SIG-M5 treated with dmso at 0.1 percent for 504 hours (cell line): ENCODE results near the gene MYO3B.
"Not testable (repeated sequence)": the region's sequence is repeated elsewhere in the genome, so short reads cannot be mapped to it uniquely, and the experiment has no call there.

Experiments used
- DNase-seq: peaks from one replicate; lab custom pipeline; 2025; ENCODE audit not compliant: unreplicated experiment; lab: John Stamatoyannopoulos, UW

Gene MYO3B

DNA sequence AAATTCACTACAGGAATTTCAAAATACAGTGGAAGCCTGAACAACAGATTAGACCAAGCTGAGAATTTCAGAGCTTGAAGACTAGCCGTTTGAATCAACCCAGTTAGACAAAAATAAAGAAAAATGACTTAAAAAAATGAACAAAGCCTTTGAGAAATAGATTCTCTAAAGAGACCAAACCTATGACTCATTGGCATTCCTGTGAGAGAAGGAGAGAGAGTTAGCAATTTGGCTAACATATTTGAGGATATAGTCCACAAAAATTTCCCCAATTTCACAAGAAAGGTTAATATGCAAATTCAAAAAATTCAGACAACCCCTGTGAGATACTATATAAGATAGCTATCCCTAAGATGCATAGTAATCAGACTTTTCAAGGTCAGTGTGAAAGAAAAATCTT is 78.0 kb downstream of the MYO3B start:
- no peak for DNase-seq

DNA sequence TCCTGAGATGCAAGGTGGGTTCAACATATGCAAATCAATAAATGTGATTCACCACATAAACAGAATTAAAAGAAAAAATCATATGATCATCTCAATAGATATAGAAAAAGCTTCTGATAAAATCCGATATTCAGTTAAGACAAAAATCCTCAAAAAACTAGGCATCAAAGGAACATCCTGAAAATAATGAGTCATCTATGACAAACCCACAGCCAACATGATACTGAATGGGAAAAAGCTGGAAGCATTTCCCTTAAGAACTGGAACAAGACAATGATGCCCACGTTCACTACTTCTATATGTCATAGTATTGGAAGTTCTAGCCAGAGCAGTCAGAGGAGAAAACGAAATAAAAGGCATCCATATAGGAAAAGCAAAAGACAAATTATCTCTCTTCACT is 80.4 kb downstream of the MYO3B start:
- no peak for DNase-seq

DNA sequence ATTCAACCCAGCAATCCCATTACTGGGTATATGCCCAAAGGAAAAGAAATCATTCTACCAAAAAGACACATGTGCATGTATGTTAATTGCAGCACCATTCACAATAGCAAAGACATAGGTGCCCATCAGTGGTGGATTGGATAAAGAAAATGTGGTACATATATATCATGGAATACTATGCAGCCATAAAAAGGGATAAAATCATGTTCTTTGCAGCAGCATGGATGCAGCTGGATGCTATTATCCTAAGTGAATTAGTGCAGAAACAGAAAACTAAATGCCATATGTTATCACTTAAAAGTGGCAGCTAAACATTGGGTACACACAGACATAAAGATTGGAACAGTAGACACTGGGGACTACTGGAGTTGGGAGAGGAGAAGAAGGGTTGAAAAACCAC is 82.2 kb downstream of the MYO3B start:
- no peak for DNase-seq

DNA sequence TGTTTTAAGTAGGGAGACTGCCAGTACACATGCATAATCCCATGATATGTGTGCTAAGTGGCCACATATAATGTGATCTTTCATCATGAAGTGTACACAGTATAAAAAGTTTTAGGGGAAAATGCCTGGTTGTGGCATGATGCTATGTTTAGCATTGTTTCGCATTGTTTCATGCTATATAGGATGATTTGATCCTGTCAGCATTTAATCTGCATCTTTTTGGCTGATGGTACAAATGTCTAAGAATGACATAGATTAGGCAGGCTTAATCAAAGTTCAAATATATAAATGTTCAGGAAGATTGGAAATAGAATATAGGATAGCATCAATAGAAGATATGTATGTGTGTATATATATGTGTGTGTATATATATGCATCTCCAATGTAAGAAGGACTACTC is 83.6 kb downstream of the MYO3B start:
- no peak for DNase-seq

DNA sequence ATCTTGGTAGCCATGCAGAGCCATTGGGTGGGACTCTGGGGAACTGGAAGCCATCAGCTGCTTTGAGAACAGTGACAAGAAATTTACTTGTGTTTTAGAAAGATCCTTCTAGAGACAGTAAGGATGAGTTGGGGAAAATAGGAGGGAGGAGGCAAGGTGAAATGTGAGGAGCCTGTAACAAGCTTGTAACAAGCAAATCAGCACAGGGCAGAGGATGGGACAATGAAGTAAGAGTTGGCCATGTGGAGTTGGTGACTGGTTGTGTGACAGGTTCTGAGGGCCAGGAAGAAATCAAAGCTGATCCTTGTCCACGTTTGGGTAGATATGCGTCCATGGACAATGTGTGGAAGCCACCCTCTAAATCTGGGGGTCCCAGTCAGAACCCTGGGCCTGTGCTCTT is 84.4 kb downstream of the MYO3B start:
- no peak for DNase-seq

DNA sequence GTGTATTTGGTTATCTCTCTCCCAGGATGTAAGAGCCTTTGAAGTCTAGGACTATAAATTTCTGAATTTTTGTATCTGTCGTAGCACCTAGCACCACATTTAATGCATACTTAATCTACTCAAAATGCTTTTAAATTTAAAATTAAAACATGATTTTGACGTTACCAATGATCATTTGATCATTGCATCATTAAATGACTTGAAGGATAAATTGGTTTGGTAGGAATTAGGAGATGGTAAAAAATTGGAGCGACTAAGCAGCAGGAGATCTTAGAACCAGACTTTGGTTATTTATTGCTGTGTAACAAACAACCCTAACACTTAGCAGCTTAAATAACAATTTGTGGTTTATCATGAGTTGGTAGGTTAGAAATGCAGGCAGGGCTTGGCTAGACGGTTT is 84.9 kb downstream of the MYO3B start:
- no peak for DNase-seq

DNA sequence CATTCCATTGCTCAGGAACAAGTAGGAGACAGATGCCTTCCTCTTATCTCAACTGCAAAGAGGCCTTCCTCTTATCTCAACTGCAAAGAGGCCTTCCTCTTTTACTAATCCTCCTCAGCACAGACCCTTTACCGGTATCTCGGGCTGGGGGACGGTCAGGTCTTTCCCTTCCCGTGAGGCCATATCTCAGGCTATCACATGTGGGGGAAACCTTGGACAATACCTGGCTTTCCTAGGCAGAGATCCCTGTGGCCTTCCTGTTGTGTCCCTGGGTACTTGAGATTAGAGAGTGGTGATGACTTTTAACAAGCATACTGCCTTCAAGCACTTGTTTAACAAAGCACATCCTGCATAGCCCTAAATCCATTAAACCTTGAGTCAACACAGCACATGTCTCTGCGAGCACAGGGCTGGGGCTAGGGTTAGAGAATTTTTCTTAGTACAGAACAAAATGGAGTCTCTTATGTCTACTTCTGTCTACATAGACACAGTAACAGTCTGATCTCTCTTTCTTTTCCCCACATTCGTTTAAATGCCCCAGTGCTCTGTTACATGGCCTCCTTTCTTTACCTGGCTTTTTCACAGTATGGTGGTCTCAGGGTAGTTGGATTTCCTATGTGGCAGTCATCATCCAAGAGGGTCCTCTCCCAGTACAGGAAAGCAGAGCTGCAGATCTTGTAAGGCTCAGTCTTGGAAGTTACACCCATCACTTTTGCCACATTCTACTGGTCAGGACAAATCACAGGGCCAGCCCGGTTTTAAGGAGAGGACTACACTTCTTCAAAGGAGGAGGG is 86.0 kb downstream of the MYO3B start:
- not testable (repeated sequence) for DNase-seq

DNA sequence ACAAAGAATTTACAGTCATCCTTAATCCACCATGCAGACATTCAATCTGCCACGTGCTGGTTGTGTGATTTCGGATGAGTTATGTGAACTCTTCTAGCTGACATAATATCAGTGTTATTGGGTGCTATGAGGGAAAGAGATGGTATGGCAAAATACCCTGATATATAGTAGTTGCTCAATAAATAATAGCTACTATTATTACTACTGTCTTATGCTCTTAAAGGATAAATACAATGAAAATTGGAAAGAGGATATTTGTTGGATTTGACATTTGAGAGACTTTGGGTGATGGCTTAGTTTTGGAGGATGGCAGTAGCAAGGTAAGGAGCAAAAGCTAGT is 86.5 kb downstream of the MYO3B start:
- no peak for DNase-seq

DNA sequence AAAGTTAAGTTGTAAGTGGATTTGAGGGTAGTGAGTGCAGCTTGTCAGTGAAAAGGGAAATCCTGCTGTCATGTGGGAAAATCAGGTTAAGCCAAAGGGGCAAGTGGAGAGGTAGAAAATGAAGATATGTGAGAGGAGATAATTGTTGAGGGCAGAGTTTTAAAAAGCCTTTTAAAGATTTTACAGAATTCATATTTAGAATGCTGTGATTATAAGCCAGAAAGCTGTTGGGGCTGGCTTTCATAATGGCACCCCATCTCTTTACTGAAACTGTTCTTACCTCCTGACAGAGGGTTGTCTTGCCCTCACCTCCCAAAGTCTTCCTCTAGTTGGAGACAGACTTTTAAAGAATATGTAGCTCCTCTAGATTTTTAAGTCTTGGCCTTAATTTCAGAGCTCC is 86.9 kb downstream of the MYO3B start:
- DNase-seq = no peak

DNA sequence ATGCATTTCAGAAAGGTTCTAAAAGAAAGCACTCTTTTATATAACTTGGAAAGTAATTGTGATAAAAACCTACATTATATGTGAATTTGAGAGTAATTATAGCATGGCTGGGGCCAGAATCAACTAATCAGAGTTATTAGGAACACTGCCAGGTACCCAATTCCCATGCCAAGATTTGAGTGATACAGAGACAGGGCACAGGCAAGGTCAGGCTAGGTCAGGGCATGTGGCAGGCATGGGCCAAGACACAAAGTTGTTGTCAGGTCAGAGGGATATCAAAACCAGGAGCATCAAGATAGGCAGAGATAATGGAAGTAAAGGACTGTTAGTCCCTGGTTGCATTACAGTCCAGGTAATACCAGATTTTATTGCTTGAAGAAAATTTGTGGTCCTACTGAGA is 87.4 kb downstream of the MYO3B start:
- no peak for DNase-seq

DNA sequence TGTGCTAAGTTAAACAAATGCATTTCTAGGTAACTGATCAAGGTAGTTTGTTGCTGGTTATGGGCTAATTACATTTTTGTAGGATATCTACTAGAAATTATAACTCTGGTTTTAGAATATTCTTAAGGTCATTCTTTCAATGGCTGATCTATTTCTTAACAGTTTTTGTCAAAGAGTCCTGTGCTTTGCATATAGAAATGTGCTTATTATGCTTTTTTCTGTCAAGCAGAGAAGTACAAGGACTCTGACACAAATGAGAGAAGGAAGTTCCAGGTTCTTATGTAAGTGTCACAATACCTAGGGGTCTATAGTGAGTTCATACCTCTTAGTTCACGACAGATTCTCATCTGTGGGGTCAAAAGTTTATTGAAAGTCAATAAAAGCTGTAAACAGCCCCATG is 88.4 kb downstream of the MYO3B start:
- no peak for DNase-seq

DNA sequence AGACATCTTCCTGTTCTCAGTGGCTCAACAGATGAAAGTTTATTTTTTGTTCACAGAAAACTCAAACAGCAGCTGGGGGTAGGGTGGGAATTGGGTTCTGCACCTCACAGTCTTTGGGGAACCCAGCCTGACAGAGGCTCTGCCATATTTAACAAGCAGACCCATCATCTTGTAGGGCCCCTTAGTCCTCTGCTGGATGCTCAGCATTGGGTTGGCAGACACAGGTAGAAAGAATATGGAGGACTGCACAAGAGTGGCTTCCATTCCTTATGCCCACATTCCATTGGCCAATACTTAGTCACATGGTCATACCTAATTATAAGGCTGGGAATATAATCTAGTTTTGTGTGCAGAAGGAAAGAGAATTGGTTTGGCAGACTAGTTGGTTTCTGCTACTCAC is 89.1 kb downstream of the MYO3B start:
- no peak for DNase-seq

DNA sequence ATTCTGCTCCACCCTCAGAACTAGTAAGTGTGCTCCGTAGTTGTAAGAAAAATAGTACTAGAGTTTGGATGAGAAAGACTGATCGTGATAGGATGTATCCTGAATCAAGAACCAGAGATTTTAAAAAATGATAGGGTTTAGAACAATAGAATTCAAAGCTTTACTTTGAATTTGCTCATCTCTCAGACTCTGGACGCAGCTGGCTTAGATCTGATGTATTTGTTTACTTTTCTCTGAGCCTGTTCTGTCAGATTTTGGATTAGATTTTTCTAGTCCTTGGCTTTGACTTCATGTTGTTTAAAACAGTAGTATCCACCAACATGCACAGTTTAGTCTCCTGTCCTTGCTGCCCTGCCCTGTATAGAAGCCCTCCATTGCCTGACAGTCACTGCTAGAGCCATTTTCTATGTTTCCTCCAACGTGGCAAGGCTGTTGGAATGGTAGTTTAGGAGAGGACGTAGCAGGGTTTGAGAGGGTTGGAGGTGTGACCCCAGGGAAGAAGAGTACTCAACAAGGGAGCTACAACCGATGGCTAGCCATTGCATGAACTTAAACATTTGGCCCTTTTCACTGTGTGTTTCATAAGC is 92.4 kb downstream of the MYO3B start:
- no peak for DNase-seq

DNA sequence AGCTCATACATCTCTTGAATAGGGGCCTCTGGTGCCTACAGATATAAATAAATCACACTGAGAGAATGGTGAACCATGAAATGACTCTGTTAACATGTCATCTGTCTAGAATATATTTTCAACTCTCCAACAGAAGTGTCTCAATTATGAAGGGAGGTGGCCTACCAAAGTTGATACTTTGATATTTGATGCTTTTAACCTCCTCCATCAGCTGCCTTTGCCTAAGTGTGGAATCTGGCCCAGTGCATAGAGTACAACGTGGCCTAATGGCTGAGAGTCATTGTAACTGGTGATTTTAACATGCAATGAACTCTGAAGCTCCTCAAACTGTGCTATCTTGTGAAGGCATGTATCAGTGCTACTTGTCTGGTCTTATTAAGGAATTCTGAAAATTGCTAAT is 93.4 kb downstream of the MYO3B start:
- DNase-seq = no peak

DNA sequence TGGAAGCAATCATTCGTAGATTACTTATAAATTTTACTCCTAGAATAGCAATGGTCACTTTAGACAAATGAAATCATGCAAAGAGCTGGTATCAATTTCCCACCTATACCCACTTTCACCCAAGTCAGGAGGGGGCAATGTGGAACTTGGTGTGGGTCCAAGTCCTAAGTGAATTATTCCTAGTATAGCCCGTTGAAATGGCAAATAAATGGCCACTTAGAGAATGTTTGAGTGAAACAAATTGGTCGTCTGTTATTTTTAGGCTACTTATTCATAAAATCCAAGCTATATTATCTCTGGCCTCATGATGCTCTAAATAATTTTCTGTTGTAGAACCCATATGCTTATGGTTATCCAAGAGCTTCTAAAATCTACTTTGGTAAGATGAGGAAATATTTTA is 98.1 kb downstream of the MYO3B start:
- DNase-seq = no peak

DNA sequence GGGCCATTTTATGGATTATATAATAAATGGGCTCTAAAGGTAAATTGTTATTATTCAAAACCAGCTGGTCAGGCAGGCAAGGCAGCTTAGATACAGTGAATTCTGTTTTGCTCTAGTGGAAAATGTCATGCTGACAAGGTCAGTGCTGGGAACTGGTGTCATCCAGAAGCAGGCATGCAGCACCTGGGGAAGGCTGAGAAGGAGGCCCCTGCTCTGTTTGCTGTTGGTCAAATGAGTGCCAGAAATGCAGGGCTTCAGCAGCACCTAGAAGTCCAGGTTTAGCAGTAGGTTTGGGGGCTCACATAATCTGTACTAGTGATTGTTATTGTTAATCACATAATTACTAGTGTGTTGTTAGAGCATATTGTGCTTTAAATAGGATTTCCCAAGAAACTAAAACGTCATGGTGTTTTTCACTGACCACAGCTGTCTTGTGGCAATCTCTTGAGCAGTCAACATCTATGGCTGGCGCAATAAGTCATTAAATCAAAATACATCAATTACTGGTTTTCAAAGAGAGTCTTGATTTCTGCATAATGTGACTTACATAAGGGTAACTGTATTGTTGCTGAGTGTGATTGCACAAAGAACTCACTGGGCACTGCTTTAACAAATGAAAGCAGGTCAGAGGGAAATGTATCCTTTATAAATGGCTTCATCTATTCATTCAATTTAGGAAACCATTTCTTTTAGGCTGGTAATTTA is 99.1 kb downstream of the MYO3B start:
- no peak for DNase-seq

DNA sequence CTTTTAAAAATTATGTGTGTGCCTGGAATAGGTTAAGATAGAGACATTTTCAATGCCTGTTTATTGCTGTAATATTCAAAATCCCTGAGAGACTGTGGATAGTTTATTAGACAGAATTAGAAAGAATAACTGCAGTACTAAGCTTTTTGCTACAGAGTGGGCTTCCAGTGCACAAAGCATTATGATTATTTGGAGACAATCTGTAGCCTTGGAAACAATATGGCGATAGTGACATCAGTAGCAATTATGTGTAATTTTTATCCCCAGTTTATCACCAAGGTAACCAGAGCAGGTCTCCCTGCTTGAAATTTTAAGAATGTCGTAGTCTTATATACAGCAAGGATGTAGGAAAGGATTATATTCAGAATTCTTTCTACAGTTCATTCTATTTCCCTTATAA is 100.0 kb downstream of the MYO3B start:
- no peak for DNase-seq

DNA sequence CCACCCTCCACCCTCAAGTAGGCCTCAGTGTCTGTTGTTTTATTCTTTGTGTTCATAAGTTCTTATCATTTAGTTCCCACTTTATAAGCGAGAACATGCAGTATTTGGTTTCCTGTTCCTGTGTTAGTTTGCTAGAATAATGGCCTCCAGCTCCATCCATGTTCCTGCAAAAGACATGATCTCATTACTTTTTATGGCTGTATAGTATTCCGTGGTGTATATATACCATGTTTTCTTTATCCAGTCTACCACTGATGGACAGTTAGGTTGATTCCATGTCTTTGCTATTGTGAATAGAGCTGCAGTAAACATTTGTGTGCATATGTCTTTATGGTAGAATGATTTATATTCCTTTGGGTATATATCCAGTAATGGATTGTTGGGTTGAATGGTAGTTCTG is 101.7 kb downstream of the MYO3B start:
- not testable (repeated sequence) for DNase-seq

DNA sequence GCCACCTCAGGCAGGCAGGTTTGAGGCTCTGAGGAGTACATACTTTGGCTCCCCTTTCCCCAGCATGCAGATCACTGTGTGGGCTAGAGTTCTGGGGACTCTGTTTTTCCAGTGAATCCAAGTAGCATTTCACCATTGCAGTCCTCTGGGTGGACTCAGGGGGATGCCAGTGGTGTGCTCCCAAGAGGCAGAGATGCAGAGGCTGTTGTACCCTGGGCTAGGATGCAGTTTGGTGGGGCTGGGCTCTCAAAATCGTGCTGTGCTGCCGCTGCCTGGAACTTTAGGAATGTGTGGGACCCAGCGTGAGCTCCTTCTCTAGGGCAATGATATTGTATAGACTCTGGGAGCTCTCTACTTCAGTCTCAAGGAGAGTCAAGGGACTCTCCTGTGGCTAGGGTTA is 104.9 kb downstream of the MYO3B start:
- DNase-seq = no peak

DNA sequence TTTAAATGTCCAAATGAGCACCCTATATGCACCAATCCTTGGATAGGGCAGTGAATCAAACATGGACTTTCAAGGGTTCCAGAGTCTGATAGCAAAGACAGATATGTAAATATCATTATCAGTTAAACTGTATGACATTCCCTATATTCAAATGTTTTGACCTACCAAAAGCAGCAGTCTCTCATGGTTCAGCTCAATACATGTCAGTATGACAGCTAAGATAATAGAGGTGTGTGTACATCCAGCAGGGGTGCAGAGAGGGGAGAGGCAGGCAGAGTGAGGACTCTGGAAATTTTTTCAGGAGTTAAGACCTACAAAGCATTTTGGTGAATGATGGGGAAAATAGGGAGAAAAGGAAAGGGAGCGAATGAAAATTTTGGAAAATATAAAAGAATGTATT is 106.3 kb downstream of the MYO3B start:
- DNase-seq = no peak

DNA sequence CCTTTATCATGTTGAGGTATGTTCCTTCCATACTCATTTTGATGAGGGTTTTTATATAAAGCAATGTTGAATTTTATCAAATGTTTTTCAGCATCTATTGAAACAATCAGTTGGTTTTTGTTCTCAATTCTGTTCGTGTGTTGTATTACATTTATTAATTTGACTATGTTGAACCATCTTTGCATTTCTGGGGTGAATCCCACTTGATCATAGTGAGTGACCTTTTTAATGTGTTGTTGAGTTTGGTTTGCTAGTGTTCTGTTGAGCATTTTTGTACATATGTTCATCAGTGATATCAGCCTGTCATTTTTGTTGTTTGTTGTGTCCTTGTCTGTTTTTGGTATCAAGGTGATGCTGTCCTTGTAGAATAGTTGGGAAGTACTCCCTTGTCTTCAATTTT is 110.9 kb downstream of the MYO3B start:
- no peak for DNase-seq

DNA sequence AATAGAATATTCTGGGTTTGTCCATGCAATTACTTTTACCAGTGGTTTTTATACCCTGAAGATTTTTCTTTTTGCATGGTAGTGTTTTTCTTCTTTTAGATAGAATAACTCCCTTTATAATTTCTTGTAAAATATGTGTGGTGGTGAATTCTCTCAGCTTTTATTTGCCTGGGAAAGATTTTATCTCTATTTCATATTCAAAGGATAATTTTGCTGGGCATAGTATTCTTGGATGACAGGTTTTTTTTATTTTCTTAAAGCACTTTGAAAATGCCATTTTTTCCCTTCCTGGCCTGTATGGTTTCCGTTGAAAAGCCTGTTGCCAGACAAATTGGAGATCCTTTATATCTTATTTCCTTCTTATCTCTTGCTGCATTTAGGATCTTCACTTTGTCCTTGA is 113.5 kb downstream of the MYO3B start:
- DNase-seq = no peak

DNA sequence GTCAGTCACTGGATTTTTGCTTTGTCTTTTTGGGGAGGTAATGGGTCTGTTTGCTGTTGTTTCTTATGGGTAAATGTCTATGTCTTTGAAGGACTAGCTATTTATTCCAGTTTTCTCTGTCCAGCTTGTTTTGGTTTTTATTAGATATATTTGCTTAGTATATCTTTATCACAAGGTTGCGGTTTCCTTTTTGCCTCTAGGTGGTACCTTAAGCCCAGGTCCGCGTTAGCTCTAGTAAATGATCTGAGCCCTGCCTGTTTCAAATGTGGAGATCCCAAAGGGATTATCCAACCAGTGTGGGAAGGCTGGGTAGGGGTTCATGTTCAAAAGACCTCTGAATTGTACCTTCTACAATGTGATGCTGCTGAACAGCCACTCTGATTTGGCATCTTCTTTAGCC is 114.5 kb downstream of the MYO3B start:
- DNase-seq = no peak
